Activated CD8-positive, alpha-beta T cell treated with anti-CD3 and anti-CD28 coated beads for 36 hours (primary cell): ENCODE results near the gene PNLIPRP1. TPM values are rescaled to one million over a fixed set of nuclear protein-coding genes. Genes with fewer than 3 reads are reported as not detected.

ENCODE experiments used
- ATAC-seq: fragments of 200-7000 bp; cut with Tn5 transposase; one replicate; pipeline ENCODE4 v1.10.0; 2021; ENCODE audit warnings: mild to moderate bottlenecking, moderate library complexity
- CTCF ChIA-PET: fragments of 350-600 bp; sonication (Branson Sonifier 250); formaldehyde crosslinking; loops from one replicate; lab custom pipeline; 2021; ENCODE audit warnings: antibody characterized with exemption; lab: Charles Lee
- POLR2A ChIA-PET: fragments of 350-600 bp; sonication (Branson Sonifier 250); formaldehyde crosslinking; loops from one replicate; lab custom pipeline; 2021; ENCODE audit warnings: antibody characterized with exemption; lab: Charles Lee
- DNase-seq: peaks from one replicate; pipeline ENCODE4 v3.0.0-alpha.2; 2020
- H3K27ac Mint-ChIP-seq: one replicate; pipeline ENCODE4 v1.8.0; 2021; ENCODE audit warnings: mild to moderate bottlenecking, mixed read lengths
- H3K27me3 Mint-ChIP-seq: one replicate; pipeline ENCODE4 v1.8.0; 2021; ENCODE audit warnings: mixed read lengths
- H3K36me3 Mint-ChIP-seq: one replicate; pipeline ENCODE4 v1.8.0; 2021; ENCODE audit warnings: low read depth, mixed read lengths
- H3K4me1 Mint-ChIP-seq: one replicate; pipeline ENCODE4 v1.8.0; 2021; ENCODE audit warnings: low read depth, mixed read lengths
- H3K4me3 Mint-ChIP-seq: one replicate; pipeline ENCODE4 v1.8.0; 2021; ENCODE audit warnings: mild to moderate bottlenecking, moderate library complexity, mixed read lengths
- H3K9me3 Mint-ChIP-seq: one replicate; pipeline ENCODE4 v1.8.0; 2021; ENCODE audit warnings: mixed read lengths
- CTCF ChIP-seq: fragments of 200-600 bp; IDR thresholded peaks from one replicate; pipeline ENCODE4 v1.8.0; 2022; ENCODE audit warnings: antibody characterized with exemption, mild to moderate bottlenecking
- intact Hi-C: fragments of 100-400 bp; cut with micrococcal nuclease; formaldehyde crosslinking; loops from one replicate; pipeline ENCODE4 v1.10.0; 2022
- total RNA-seq, 2 experiments: library from RNA; stranded (reverse); gene quantifications; one replicate each; pipeline ENCODE4 v1.2.3, GENCODE V29; 2021

Gene PNLIPRP1
- total RNA-seq, 2 experiments from 2014 or later: not detected

- no peaks in the 10 kb centered on the region for H3K4me1 Mint-ChIP-seq
- H3K27me3 Mint-ChIP-seq: peaks cover 6% of the 10 kb centered on the region
- intact Hi-C loops: no loop called here
- ATAC-seq (no peak), DNase-seq (no peak)
- no peaks in the 10 kb centered on the region for H3K9me3 Mint-ChIP-seq
- H3K4me3 Mint-ChIP-seq: no peak overlapping the region
- ChIA-PET CTCF (no interaction called here), POLR2A (no interaction called here)
- no peak overlapping the region for H3K27ac Mint-ChIP-seq
- no peaks in the 10 kb centered on the region for H3K36me3 Mint-ChIP-seq
- TF ChIP-seq CTCF: no peak
These were observed 22.7 kb downstream of the PNLIPRP1 start for GRCh38 chr10:116613471-116613870.

DNA sequence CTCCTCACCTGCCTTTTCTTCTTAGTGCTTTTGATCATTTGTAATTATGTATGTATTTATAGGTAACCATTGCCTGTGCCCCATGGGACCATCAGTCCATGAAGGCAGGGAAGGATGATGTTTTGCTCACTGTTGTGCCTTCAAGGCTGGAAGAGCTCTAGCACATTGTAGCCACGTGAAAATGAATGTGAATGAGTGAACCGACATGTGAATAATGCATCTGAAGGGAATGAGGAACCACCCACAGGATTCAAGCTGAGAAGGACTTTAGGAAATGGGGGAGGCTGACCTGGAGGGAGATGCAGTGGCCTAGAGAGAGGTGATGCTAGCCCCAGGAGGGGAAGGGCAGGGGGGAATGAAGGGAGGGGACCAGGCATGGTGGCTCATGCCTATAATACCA lies 24.0 kb downstream of the PNLIPRP1 start:
- CTCF ChIA-PET: no interaction called here
- Mint-ChIP-seq H3K36me3 (no peaks in the 10 kb centered on the region), H3K4me3 (no peak overlapping the region), H3K27me3 (peaks cover 6% of the 10 kb centered on the region), H3K27ac (no peak overlapping the region), H3K4me1 (no peaks in the 10 kb centered on the region), H3K9me3 (no peaks in the 10 kb centered on the region)
- DNase-seq: no peak
- POLR2A ChIA-PET: no interaction called here
- no peak for ATAC-seq
- TF ChIP-seq CTCF: no peak
- intact Hi-C loops: no loop called here

DNA sequence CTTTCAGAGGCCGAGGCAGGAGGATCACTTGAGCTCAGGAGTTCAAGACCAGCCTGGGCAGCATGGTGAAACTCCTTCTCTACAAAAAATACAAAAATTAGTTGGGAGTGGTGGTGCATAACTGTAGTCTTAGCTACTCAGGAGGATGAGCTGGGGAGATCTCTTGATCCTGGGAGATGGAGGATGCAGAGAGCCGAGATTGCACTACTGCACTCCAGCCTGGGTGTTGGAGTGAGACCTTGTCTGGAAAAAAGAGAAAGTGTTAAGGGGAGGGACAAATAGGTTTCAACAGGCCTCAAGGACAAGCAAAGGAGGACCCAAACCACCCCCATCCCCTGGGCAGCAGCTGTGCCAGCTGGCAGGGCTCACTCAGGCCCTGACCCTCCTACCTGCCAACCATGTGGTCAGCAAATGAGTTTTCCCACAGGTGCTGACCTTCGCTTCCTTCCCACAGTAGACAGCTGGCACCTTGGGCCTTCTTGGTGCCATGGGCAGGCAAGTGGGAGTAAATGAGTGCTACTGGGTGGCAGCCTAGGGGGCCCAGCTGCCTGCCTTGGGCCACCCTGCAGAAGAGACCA lies 24.5 kb downstream of the PNLIPRP1 start:
- Mint-ChIP-seq H3K27me3 (peaks cover 6% of the 10 kb centered on the region), H3K4me1 (no peaks in the 10 kb centered on the region), H3K9me3 (no peaks in the 10 kb centered on the region), H3K36me3 (no peaks in the 10 kb centered on the region), H3K4me3 (no peak overlapping the region), H3K27ac (no peak overlapping the region)
- TF ChIP-seq CTCF: no peak
- ATAC-seq (no peak), DNase-seq (no peak)
- ChIA-PET POLR2A (no interaction called here), CTCF (no interaction called here)
- intact Hi-C loops: no loop called here

DNA sequence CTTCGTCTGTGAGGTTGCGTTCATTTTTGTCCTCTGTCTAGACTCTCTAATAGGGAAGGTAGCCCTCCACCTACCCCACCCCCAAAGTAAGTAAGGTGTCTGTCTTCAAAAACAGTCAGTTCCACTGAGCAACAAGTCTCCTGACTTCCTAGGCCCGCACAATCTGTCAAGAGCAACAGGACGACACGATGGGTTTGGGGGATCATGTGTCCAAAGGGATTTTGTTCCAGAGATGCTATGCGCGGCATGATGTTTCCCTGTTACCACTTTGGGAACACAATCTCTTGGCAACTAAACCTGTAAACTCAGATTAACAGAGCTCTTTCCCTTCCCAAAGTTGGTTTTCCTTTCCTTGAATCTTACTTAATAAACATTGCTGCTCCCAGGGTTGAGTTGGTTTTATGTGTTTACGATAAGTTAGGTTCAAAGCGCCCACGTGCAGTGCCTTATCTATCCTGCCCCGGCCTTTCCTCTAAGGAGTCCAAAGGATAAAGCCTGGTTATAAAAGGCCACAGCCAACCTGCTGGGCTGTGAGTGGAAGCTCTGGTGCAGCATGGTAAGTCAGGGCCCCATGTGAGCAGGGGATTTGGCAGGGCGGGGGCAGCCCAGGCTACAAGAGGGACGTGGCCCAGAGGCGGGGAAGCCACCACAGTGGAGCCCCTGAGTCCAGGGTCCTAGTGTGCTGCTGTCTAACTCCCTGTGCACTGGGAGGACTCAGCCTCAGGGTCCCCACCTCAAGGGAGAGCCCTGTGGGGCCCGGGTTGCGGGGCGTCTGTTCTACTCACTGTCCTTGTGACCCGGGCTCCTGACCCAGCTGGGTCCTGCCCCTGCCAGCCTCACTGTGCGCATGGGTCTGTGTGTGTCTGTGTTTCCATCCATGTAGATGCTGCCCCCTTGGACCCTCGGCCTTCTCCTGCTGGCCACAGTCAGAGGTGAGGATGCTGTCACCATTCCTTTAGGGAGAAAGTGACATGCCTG lies 30.0 kb downstream of the PNLIPRP1 start, which contains the start of gene PNLIPRP2:
Gene PNLIPRP2, plus strand, starts transcription at position 531 of the 978 bp plus-strand sequence.
- POLR2A ChIA-PET: no interaction called here
- intact Hi-C loops: no loop called here

More for the DNA sequence above, 30.0 kb downstream of the PNLIPRP1 start, which contains the start of gene PNLIPRP2:
- no peak for TF ChIP-seq CTCF
- no peak for DNase-seq
- CTCF ChIA-PET: no interaction called here
- Mint-ChIP-seq H3K4me3 (no peak within 1 kb of the TSS), H3K27ac (no peak within 1 kb of the TSS), H3K4me1 (no peaks in the 10 kb centered on the region), H3K27me3 (peaks cover 6% of the 10 kb centered on the region), H3K9me3 (no peaks in the 10 kb centered on the region), H3K36me3 (no peaks in the 10 kb centered on the region)
- ATAC-seq: no peak
